ENCODE data around the gene RGS9BP. TPM values are rescaled to one million over a fixed set of nuclear protein-coding genes. Genes with fewer than 3 reads are reported as not detected.
"Not testable (repeated sequence)": the region's sequence is repeated elsewhere in the genome, so short reads cannot be mapped to it uniquely, and the experiment has no call there.

Gene RGS9BP
- total RNA-seq, 1 experiment from 2014 or later, result 0.13 TPM

DNA sequence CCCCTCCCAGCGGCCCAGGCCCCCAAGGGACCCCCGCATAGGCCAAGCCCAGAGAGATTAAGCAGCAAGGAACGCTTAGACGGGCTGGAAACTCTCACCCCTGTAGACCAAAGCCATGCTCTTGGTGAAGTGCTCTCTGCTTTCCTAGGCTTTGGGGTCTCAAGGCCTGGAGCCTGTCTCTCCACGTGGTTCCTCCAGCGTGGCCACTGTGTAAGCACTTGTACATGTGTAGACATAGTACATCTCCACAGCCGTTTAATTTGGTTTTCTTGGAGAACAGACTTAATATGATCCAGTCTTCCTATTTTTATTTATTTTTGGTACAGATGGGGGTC is 17.0 kb downstream of the RGS9BP start:
- no peak overlapping the region for H3K27ac Mint-ChIP-seq

DNA sequence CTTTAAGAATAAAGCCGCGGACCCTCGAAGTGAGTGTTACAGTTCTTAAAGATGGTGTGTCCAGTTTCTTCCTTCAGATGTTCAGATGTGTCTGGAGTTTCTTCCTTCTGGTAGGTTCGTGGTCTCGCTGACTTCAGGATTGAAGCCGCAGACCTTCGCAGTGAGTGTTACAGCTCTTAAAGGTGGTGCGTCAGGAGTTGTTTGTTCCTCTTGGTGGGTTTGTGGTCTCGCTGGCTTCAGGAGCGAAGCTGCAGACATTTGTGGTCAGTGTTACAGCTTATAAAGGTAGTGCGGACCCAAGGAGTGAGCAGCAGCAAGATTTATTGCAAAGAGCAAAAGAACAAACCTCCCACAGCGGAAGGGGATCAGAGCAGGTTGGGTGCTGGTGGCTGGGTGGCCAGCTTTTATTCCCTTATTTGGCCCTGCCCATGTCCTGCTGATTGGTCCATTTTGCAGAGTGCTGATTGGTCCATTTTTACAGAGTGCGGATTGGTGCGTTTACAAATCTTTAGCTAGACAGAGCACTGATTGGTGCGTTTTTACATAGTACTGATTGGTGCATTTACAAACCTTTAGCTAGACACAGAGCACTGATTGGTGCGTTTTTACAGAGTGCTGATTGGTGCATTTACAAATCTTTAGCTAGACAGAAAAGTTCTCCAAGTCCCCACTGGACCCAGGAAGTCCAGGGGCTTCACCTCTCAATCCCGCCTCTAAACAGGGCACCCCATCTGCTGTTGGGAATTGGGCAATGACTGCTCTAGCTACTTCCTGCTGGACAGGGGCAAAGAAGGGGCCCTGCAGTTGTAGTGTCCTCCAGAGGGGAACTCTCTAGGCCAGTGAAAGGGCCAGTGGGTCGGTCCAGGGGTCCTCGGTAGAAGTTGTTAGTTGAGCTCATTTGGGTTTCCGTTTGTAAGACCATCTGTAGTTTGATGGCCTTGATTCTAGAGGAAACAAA is 17.8 kb downstream of the RGS9BP start:
- not testable (repeated sequence) for H3K9me3 ChIP-seq (ENCODE audit: control insufficient read depth, low read depth, low read length); H2BK12ac ChIP-seq (ENCODE audit: insufficient read length, low read depth, low read length); H3K27me3 ChIP-seq (ENCODE audit: insufficient read depth, low read length); H3K23me2 ChIP-seq (ENCODE audit: insufficient read length, low read depth, low read length, poor library complexity, severe bottlenecking); H2BK15ac ChIP-seq (ENCODE audit: low read depth, low read length); H3K4me2 ChIP-seq (ENCODE audit: insufficient read depth, insufficient read length, low read length); H2BK20ac ChIP-seq (ENCODE audit: low read depth, low read length, poor library complexity, severe bottlenecking); H4K5ac ChIP-seq (ENCODE audit: insufficient read length, low read depth, low read length); H3K4ac ChIP-seq (ENCODE audit: low read depth, low read length); H4K91ac ChIP-seq (ENCODE audit: insufficient read length, low read depth, low read length); H3K9me3 Mint-ChIP-seq; H2AK5ac ChIP-seq (ENCODE audit: insufficient read length, low read length); H3K79me1 ChIP-seq (ENCODE audit: insufficient read depth, low read depth, low read length, poor library complexity, severe bottlenecking); H2AFZ ChIP-seq (ENCODE audit: low read length); H3K9ac ChIP-seq (ENCODE audit: extremely low read depth, insufficient read length, low read length); H3K4me1 ChIP-seq (ENCODE audit: insufficient read depth, low read length); H3K27ac ChIP-seq (ENCODE audit: insufficient read length, low read depth, low read length); H2BK5ac ChIP-seq (ENCODE audit: insufficient read length, low read length); H3T11ph ChIP-seq (ENCODE audit: low read length); H2BK120ac ChIP-seq (ENCODE audit: low read depth, low read length, poor library complexity, severe bottlenecking); H3K23ac ChIP-seq (ENCODE audit: insufficient read length, low read depth, low read length); H3K56ac ChIP-seq (ENCODE audit: insufficient read length, low read depth, low read length); H3K14ac ChIP-seq (ENCODE audit: insufficient read depth, low read length); H4K20me1 ChIP-seq (ENCODE audit: control insufficient read depth, insufficient read depth, insufficient read length); H4K8ac ChIP-seq (replicated peaks; ENCODE audit: insufficient read length, low read depth, low read length); H3K79me2 ChIP-seq (ENCODE audit: insufficient read depth, low read length); H3K27ac Mint-ChIP-seq; H3K18ac ChIP-seq (ENCODE audit: insufficient read length, low read depth, low read length); DNase-seq
- Mint-ChIP-seq H3K36me3 (ENCODE audit: insufficient read depth in 1 of 3, low read depth in 3 of 3) (peaks cover 0 to 14% (median 7%) of the 10 kb centered on the region in 3 experiments; a peak in 6 of 7 replicates), H3K4me1 (peaks cover 24 to 32% of the 10 kb centered on the region in 2 experiments), H3K27me3 (ENCODE audit: low read depth) (peaks cover 13% of the 10 kb centered on the region; the same call in 1 of the 2 replicates), H3K4me3 (peak overlapping the region; percentile 53 to 75)
- no CpG with 5 or more reads among the region's 20 CpGs for WGBS (ENCODE audit: extremely low coverage, insufficient read length, low lambda C conversion rate)

More for the DNA sequence above, 17.0 kb downstream of the RGS9BP start:
- H3K9me3 ChIP-seq (ENCODE audit: control insufficient read depth, low read depth, low read length), result no peaks in the 10 kb centered on the region
- peaks cover 2% of the 10 kb centered on the region; the same call in 1 of the 2 replicates for H3K4me1 ChIP-seq (ENCODE audit: insufficient read depth, low read length)
- H3K79me1 ChIP-seq (ENCODE audit: insufficient read depth, low read depth, low read length, poor library complexity, severe bottlenecking), result no peaks in the 10 kb centered on the region
- Mint-ChIP-seq H3K4me1 (peaks cover 17 to 25% of the 10 kb centered on the region in 2 experiments), H3K9me3 (peaks cover 5 to 7% of the 10 kb centered on the region in 2 experiments; a peak in 3 of 5 replicates), H3K27me3 (ENCODE audit: low read depth) (peaks cover 13% of the 10 kb centered on the region; the same call in 1 of the 2 replicates), H3K36me3 (ENCODE audit: insufficient read depth in 1 of 3, low read depth in 3 of 3) (peaks cover 0 to 14% (median 7%) of the 10 kb centered on the region in 3 experiments; a peak in 6 of 7 replicates), H3K4me3 (peak overlapping the region; percentile 53 to 75; a peak in 4 of 5 replicates)
- no CpG with 5 or more reads among the region's 7 CpGs for WGBS (ENCODE audit: extremely low coverage, insufficient read length, low lambda C conversion rate)
- H2BK120ac ChIP-seq (ENCODE audit: low read depth, low read length, poor library complexity, severe bottlenecking), result no peak overlapping the region
- H3K56ac ChIP-seq (ENCODE audit: insufficient read length, low read depth, low read length), result no peak overlapping the region
- no peak overlapping the region for H4K8ac ChIP-seq (replicated peaks; ENCODE audit: insufficient read length, low read depth, low read length)
- H3K27me3 ChIP-seq (ENCODE audit: insufficient read depth, low read length), result no peaks in the 10 kb centered on the region; the same call in 1 of the 2 replicates
- no peak for TF ChIP-seq CTCF (conservative IDR thresholded peaks at IDR 0.05)
- peaks cover 6% of the 10 kb centered on the region for H3K23me2 ChIP-seq (ENCODE audit: insufficient read length, low read depth, low read length, poor library complexity, severe bottlenecking)
- peak overlapping the region; percentile 89; the same call in 1 of the 2 replicates for H3K14ac ChIP-seq (ENCODE audit: insufficient read depth, low read length)
- no peak overlapping the region for H3T11ph ChIP-seq (ENCODE audit: low read length)
- no peaks in the 10 kb centered on the region for H3K79me2 ChIP-seq (ENCODE audit: insufficient read depth, low read length)
- no peak overlapping the region for H2BK5ac ChIP-seq (ENCODE audit: insufficient read length, low read length)
- peak overlapping the region; percentile 40 for H3K4me2 ChIP-seq (ENCODE audit: insufficient read depth, insufficient read length, low read length)
- no peaks in the 10 kb centered on the region for H4K20me1 ChIP-seq (ENCODE audit: control insufficient read depth, insufficient read depth, insufficient read length)
- no peak overlapping the region for H3K27ac ChIP-seq (ENCODE audit: insufficient read length, low read depth, low read length)
- H4K5ac ChIP-seq (ENCODE audit: insufficient read length, low read depth, low read length), result no peak overlapping the region
- no peak for DNase-seq
- no peak overlapping the region for H4K91ac ChIP-seq (ENCODE audit: insufficient read length, low read depth, low read length)
- no peak overlapping the region for H2BK15ac ChIP-seq (ENCODE audit: low read depth, low read length)
- no peak overlapping the region for H3K4ac ChIP-seq (ENCODE audit: low read depth, low read length)
- no peak overlapping the region for H2AFZ ChIP-seq (ENCODE audit: low read length)
- no peak overlapping the region for H3K9ac ChIP-seq (ENCODE audit: extremely low read depth, insufficient read length, low read length)
- H2BK12ac ChIP-seq (ENCODE audit: insufficient read length, low read depth, low read length), result no peak overlapping the region
- H2BK20ac ChIP-seq (ENCODE audit: low read depth, low read length, poor library complexity, severe bottlenecking), result no peak overlapping the region
- H3K23ac ChIP-seq (ENCODE audit: insufficient read length, low read depth, low read length), result no peak overlapping the region
- H2AK5ac ChIP-seq (ENCODE audit: insufficient read length, low read length), result no peak overlapping the region
- no peak overlapping the region for H3K18ac ChIP-seq (ENCODE audit: insufficient read length, low read depth, low read length)

Data from H9 (cell line).